K562 (cell line): ENCODE data around the gene C1QTNF7. TPM values are rescaled to one million over a fixed set of nuclear protein-coding genes. Genes with fewer than 3 reads are reported as not detected.
A peak's percentile ranks its signal among the peaks of the same experiment; 100 is the strongest.

Experiments used
- ATAC-seq: fragments of 200-7000 bp; cut with Tn5 transposase; 3 replicates; pipeline ENCODE4 v1.9.1; 2020; ENCODE audit warnings: moderate library complexity
- BruUV-seq: library from RNA; stranded (reverse); fragments of 400-500 nt; replicated peaks from 2 replicates; lab custom pipeline; 2021; lab: Mats Ljungman, UMichigan
- CTCF ChIA-PET: fragments of 300-600 bp; formaldehyde crosslinking; extraction: SDS; loops from one replicate; lab custom pipeline; 2021; ENCODE audit warnings: low intra/inter-chr PET ratio; lab: Yijun Ruan, JAX
- POLR2A ChIA-PET: fragments of 300-600, 350-650 bp; sonication (Branson Sonifier 250); formaldehyde crosslinking; extraction: SDS; loops from one replicate; lab custom pipeline; 2021; ENCODE audit warnings: antibody characterized with exemption, inconsistent platforms; lab: Yijun Ruan, JAX
- DNase-seq, 4 experiments: peaks; one replicate each; pipeline versions ENCODE4 v3.0.0 to v3.0.0-alpha.2; 2011 to 2018; ENCODE audit warnings: low spot score in 3 of 4, mixed read lengths in 3 of 4; ENCODE audit errors: extremely low read depth in 1 of 4
- FAIRE-seq: peaks from 2 replicates; lab custom pipeline; 2011; peaks lifted over from hg19 to GRCh38; lab: Jason Lieb, UNC
- H2AFZ ChIP-seq: 2 replicates; pipeline ENCODE4 v1.6.0; 2011; ENCODE audit warnings: low read depth, low read length, control low read depth, inconsistent platforms
- H3K27ac ChIP-seq: fragments of 200-600 bp; 3 replicates; pipeline ENCODE4 v1.8.0; 2011; ENCODE audit warnings: low read depth, mild to moderate bottlenecking, control low read depth, inconsistent platforms, low read length, moderate library complexity, mixed read lengths; ENCODE audit errors: extremely low read depth
- H3K27me3 ChIP-seq, 2 experiments: fragments of 300-600 bp in 1 of 2; 2 replicates in 1 of 2; 3 replicates in 1 of 2; pipeline versions ENCODE4 v1.6.0 to v1.8.0; 2011; ENCODE audit warnings: inconsistent platforms in 2 of 2, low read length in 2 of 2, mild to moderate bottlenecking in 1 of 2, mixed read lengths in 1 of 2, moderate library complexity in 1 of 2; ENCODE audit not compliant: control insufficient read depth in 2 of 2, insufficient read depth in 2 of 2
- H3K36me3 ChIP-seq: fragments of 300-600 bp; 3 replicates; pipeline ENCODE4 v1.8.0; 2011; ENCODE audit warnings: mild to moderate bottlenecking, low read length, inconsistent platforms; ENCODE audit not compliant: control insufficient read depth, insufficient read depth
- H3K4me1 ChIP-seq, 2 experiments: fragments of 200-600 bp in 1 of 2; replicated peaks in 1 of 2; 2 replicates in 1 of 2; 3 replicates in 1 of 2; pipeline versions ENCODE4 v1.5.1 to v1.8.0; 2011; ENCODE audit warnings: inconsistent platforms in 2 of 2, low read length in 2 of 2, mild to moderate bottlenecking in 1 of 2, mixed read lengths in 1 of 2, moderate library complexity in 1 of 2; ENCODE audit not compliant: control insufficient read depth in 2 of 2, insufficient read depth in 2 of 2
- H3K4me2 ChIP-seq: 2 replicates; pipeline ENCODE4 v1.6.1; 2011; ENCODE audit warnings: low read length, control low read depth, inconsistent platforms, mixed read lengths; ENCODE audit not compliant: insufficient read depth
- H3K4me3 ChIP-seq: fragments of 200-600 bp; sonication (generic), shearing (Covaris generic); 2 replicates; pipeline ENCODE4 v1.5.1; 2016; ENCODE audit warnings: control low read depth, inconsistent platforms
- H3K79me2 ChIP-seq: fragments of 200-600 bp; 3 replicates; pipeline ENCODE4 v1.8.0; 2011; ENCODE audit warnings: low read length, inconsistent platforms; ENCODE audit not compliant: control insufficient read depth, insufficient read depth
- H3K9ac ChIP-seq, 2 experiments: 2 replicates each; pipeline versions ENCODE4 v1.6.0 to v1.6.1; 2011; ENCODE audit warnings: low read depth in 2 of 2, low read length in 2 of 2, control low read depth in 1 of 2, inconsistent platforms in 1 of 2, mild to moderate bottlenecking in 1 of 2, mixed read lengths in 1 of 2; ENCODE audit not compliant: insufficient read depth in 1 of 2
- H3K9me1 ChIP-seq: one replicate; pipeline ENCODE4 v1.6.0; 2011; ENCODE audit warnings: inconsistent platforms, mild to moderate bottlenecking, low read length, moderate library complexity; ENCODE audit not compliant: control insufficient read depth, insufficient read depth
- H3K9me3 ChIP-seq: replicated peaks from 2 replicates; pipeline ENCODE4 v1.5.1; 2011; ENCODE audit warnings: low read depth, low read length, inconsistent platforms; ENCODE audit not compliant: control insufficient read depth, insufficient read depth
- H4K20me1 ChIP-seq: replicated peaks from 2 replicates; pipeline ENCODE4 v1.6.1; 2011; ENCODE audit warnings: low read length, inconsistent platforms, mixed read lengths; ENCODE audit not compliant: control insufficient read depth, insufficient read depth
- HLTF ChIP-seq: fragments of 450-650 bp; IDR thresholded peaks from 2 replicates; pipeline ENCODE4 v1.6.1; 2016
- HNRNPLL ChIP-seq: fragments of 200-400 bp; formaldehyde crosslinking; IDR thresholded peaks from 2 replicates; pipeline ENCODE4 v1.6.1; 2017; ENCODE audit warnings: low read length, low read depth, mild to moderate bottlenecking; ENCODE audit not compliant: poor library complexity, severe bottlenecking
- KAT7 ChIP-seq: sonication (generic); formaldehyde crosslinking; IDR thresholded peaks from 2 replicates; pipeline ENCODE4 v1.8.0; 2022; ENCODE audit warnings: missing genetic modification reagents, mild to moderate bottlenecking, borderline replicate concordance
- MAFK ChIP-seq: IDR thresholded peaks from 2 replicates; pipeline ENCODE4 v1.6.1; 2011; ENCODE audit warnings: low read length, improper control_type of control experiment
- WGBS: fragments of 100-300 bp; shearing (Covaris generic); methylation state at CpG from one replicate; pipeline ENCODE4 v1.1.6; 2016; ENCODE audit warnings: low coverage, mixed read lengths; ENCODE audit not compliant: insufficient coverage; ENCODE audit errors: missing lambda C conversion rate; 5-methylcytosine and 5-hydroxymethylcytosine counted together
- in situ Hi-C: fragments of 300-500 bp; cut with MboI; formaldehyde crosslinking; loops from 4 replicates; pipeline ENCODE4 v1.15.0; 2018; ENCODE audit warnings: inconsistent platforms, mixed read lengths
- intact Hi-C: fragments of 100-400 bp; cut with micrococcal nuclease; formaldehyde crosslinking; loops from 2 replicates; pipeline ENCODE4 v1.14.2; 2022
- polyA plus RNA-seq, 8 experiments: library from polyadenylated mRNA; depleted of rRNA in 4 of 8; stranded (reverse) in 5 of 8; unstranded in 3 of 8; fragments of >200 nt; fragmentation: Nextera tagmentation in 2 of 8; fragmentation: Illumina TruSeq in 1 of 8; extraction: Ambion mirVana in 2 of 8; extraction: Trizol in 1 of 8; gene quantifications; 2 replicates each; pipeline versions ENCODE4 v1.2.1 to v1.2.3, GENCODE V29; 2011 to 2014; ENCODE audit warnings: inconsistent platforms in 1 of 8, missing spikeins in 1 of 8
- total RNA-seq, 7 experiments: library from RNA; depleted of rRNA in 6 of 7; stranded (reverse); fragments of >200 nt in 6 of 7; fragmentation: Illumina TruSeq in 2 of 7; extraction: Trizol in 2 of 7; gene quantifications; 2 replicates each; pipeline versions ENCODE4 v1.2.1 to v1.2.3, GENCODE V29; 2011 to 2021; ENCODE audit warnings: low replicate concordance in 1 of 7
- TF ChIP-seq, protein P1 (sequence below): fragments of 250-450 bp; sonication (Bioruptor Pico); IDR thresholded peaks from 2 replicates; pipeline ENCODE4 v1.5.1; 2021; ENCODE audit warnings: mild to moderate bottlenecking

The C1QTNF7 gene
- total and polyA plus RNA-seq, 9 of the 15 experiments (the other 6 are each of a cell fraction or from before 2014, with no cell fraction given) = not detected

DNA sequence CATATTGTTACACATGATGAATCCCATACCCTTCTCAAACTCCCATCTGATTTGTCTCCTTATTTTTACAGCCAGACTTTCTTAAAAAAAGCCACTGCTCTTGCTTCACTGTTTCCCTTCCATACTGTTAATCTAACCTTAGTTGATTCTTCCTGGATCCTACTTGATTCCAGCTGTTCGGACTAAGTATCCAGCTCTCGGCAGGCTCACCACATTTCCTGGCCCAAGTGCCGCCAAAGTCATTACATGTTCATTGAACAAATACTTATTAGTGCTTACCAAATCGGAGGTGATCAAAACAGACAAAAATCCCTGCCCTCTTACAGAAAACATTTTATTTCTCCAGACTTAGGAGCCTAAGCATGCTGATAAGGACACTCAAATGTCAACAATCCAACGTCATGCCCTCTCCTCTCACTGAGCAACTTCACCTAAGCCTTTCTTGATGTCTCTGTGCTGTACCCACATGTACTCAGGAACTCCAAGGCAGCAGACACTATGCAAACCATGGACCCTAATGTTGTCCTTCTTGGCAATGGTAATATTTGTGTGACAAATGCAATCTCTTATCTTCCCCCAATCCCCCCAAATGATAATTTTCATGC is 45.1 kb upstream of the C1QTNF7 start (continued):
- TF ChIP-seq, protein P1, sequence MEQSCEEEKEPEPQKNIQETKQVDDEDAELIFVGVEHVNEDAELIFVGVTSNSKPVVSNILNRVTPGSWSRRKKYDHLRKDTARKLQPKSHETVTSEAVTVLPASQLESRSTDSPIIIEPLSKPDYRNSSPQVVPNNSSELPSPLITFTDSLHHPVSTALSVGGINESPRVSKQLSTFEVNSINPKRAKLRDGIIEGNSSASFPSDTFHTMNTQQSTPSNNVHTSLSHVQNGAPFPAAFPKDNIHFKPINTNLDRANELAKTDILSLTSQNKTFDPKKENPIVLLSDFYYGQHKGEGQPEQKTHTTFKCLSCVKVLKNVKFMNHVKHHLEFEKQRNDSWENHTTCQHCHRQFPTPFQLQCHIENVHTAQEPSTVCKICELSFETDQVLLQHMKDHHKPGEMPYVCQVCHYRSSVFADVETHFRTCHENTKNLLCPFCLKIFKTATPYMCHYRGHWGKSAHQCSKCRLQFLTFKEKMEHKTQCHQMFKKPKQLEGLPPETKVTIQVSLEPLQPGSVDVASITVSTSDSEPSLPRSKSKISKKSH (CRISPR knock-in tag) = no peak
- TF ChIP-seq KAT7 (CRISPR knock-in tag) = no peak
- TF ChIP-seq HLTF = no peak

DNA sequence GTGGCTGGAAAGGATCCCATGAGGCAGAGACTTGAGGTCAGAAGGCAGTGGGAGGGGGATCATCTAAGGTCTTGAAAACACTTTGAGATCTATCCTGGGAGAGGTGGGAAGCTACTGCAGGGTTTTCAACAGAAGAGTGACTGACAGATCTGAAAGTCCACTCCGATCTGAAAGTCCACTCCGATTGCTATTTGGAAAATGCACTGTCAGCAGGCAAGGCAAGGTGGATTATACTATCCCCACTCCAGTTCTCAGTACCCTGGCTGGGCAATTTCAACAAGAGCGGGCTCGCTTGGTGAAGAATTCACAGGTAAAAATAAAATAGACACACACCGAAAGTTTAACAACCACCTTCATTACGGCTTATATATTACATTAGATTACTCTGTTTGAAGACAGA is 42.3 kb upstream of the C1QTNF7 start:
- ChIA-PET CTCF (no interaction called here), POLR2A (no interaction called here)
- FAIRE-seq = no peak
- Histone ChIP-seq H3K36me3 (no peaks in the 10 kb centered on the region), H3K9ac (no peak overlapping the region), H3K27ac (no peak overlapping the region), H3K4me3 (no peak overlapping the region), H3K4me2 (no peak overlapping the region), H3K4me1 (no peaks in the 10 kb centered on the region), H2AFZ (no peak overlapping the region), H4K20me1 (no peaks in the 10 kb centered on the region), H3K9me1 (no peaks in the 10 kb centered on the region), H3K9me3 (no peaks in the 10 kb centered on the region), H3K27me3 (no peaks in the 10 kb centered on the region), H3K79me2 (no peaks in the 10 kb centered on the region)
- no TSS peak for BruUV-seq
- in situ Hi-C loops (no loop called here), intact Hi-C loops (no loop called here)
- no peak for ATAC-seq
- 0 out of 2 replicates have a peak, but pooled peaks have one; percentile 6 for TF ChIP-seq MAFK
- TF ChIP-seq HNRNPLL = no peak
- WGBS = 0% methylated on average over 6 of the region's 6 CpGs
- DNase-seq = no peak
